Dedifferentiated amniotic fluid mesenchymal stem cell (primary cell): ENCODE results near the gene PHEX.

ENCODE experiments used
- DNase-seq: peaks from one replicate; pipeline ENCODE4 v3.0.0-alpha.2; 2016; ENCODE audit errors: extremely low spot score

PHEX gene

DNA sequence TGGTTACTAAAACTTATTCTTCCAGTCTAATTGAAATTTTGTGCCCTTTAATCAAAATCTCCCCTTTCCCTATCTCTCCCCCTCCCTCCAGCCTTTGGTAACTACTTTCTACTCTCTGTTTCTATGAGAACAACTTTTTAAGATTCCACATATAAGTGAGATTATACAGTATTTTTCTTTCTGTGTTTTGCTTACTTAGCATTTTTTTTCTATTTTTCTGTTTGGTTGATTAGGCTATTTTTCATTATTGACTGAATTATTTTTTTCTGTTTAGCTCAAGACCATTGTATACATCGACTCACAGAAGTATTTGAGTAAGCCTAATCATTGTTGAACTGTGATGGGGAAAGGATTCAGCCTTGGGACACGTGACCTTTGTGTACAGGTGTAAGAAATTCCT, 116.4 kb downstream of the PHEX start:
- no peak for DNase-seq

DNA sequence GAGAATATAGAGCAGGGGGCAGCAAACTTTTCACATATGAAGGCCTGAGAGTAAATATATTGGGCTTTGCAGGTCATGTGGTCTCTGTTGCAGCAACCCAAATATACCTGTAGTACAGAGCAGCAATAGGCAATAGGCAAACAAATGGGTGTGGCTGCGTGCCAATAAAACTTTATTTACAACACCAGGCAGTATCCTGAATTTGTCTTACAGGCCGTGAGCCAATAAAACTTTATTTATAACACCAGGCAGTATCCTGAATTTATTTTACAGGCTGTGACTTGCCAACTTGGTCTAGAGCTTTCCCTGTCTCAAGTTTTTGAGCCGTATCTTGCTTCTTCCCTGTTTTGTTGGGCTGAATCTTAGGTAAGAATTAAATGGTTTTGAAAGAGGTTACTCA, 118.2 kb downstream of the PHEX start:
- no peak for DNase-seq

- DNase-seq, result no peak
Measured at GRCh38 chrX:22155126-22155525, 123.0 kb downstream of the PHEX start.

DNA sequence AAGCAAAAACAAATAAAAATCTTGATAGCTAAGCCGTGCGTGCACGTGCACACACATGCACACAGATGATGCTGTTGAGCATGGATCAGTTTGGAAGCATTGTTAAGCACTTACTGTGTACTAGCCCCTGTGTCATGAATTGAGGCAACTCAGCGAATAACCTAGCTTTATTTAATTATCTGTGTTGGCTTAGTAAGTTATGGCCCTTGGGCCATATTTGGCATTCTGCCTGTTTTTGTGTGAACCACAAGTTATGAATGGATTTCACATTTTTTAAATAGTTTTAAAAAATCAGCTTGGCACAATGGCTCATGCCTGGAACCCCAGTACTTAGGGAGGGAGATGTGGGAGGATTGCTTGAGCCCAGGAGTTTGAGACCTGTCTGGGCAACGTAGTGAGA, 126.9 kb downstream of the PHEX start:
- no peak for DNase-seq

DNA sequence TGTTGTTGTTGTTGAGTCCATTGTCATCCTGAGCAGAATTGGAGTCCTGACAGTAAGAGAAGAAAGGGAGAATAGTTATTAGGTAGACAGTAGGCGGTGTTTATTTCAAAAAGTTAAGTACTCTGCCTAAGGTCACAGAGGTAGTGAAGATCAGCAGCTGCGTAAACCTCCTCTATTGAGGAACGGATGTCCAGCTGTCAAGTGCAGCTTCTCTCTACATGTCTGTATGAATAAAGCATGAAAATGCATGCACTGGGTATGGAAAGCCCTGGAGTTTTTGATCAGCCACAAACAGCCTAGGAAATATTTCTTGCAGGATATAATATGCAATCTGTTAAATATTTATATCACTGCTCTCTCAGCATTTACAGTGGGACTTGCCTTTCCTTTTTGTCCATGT, 131.2 kb downstream of the PHEX start:
- DNase-seq, result no peak

DNA sequence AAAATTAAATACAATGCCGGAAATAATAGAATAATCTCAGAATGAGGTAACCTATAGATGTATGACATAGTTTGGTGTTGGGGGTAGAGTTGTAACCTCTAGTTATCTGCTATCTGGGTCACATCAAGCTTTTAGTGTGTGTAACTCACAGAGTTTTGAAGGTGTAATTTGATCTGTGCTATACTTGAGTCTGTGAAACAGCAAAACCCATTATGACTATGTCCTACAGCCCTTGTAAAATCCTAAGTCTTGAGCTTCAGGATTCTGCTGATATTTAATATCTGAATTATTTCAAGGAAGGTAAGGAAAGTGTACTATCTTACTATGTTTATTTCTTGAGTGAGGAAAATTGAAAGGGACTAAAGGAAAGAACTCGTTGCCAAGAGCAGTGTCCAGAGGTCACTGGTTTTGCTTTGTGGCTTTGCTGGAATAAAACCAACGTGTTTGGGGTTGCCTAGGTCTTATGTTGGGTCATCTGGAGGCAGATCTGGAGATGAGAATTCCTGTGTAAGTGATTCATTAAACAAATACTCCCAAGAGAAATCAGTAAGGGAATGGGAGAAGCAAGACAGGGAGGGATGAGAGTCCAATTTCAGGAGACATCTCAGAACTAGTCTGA, 132.8 kb downstream of the PHEX start:
- no peak for DNase-seq

- DNase-seq, result no peak
Measured at GRCh38 chrX:22165732-22166457, 133.8 kb downstream of the PHEX start.

GRCh38 chrX:22171287-22172060, 139.3 kb downstream of the PHEX start:
- no peak for DNase-seq

GRCh38 chrX:22173966-22174365, 141.8 kb downstream of the PHEX start:
- no peak for DNase-seq

DNA sequence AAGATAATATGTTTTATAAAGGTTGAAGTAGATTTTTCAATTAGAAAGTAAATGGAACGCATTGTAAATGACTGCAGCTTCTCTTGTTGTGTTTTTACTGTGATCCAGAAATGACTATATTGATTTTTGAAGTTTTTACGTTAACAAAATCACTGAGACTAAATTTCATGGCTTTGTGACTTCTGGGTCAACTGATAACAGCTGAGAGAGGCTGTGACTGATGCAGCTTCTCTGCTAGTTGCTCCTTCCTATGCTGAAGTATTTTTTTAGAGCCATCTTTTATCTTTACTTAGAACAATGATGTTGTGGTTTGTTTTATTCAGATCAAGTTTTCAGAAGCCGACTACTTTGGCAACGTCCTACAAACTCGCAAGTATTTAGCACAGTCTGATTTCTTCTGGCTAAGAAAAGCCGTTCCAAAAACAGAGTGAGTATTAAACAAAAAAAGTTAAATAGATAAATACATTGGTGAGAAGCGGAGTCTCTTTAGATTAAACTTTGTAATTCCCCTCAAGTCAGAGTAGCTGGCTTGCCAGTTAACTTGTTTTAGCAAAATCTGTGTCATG, 145.9 kb downstream of the PHEX start:
- no peak for DNase-seq

- DNase-seq, result no peak
Measured at GRCh38 chrX:22184096-22184495, 152.0 kb downstream of the PHEX start.

- no peak for DNase-seq
Measured at GRCh38 chrX:22186165-22186564, 154.0 kb downstream of the PHEX start.

DNA sequence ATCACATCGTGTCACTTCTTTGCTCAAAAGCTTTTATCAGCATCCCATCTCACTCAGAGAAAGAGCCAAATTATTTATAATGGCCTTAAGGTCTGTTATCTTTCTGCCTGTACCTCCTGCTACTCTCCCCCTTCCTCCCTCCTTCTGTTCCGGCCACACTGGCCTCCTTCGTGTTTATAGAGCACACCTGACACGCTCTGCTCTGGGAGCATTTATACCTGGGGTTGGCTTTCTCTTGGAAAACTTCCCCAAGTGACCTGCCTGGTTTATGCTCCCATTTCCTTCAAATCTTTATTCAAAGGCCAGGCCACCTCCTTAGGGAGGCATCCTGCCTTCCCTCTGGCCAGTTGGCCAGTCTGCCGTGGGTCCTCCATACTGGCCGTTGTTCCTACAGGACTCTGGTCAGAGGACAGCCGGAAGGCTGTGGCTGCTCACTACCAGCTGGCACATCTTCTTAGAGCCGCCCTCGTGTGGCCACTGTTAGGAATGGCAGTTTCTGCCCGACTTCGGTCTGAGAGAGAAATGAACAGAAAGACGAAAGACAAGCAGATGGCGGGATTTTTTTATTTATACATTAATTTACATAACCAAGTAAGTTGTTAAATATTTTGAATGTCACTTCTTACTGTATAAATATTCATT, 160.4 kb downstream of the PHEX start:
- peak; percentile 54 for DNase-seq

DNA sequence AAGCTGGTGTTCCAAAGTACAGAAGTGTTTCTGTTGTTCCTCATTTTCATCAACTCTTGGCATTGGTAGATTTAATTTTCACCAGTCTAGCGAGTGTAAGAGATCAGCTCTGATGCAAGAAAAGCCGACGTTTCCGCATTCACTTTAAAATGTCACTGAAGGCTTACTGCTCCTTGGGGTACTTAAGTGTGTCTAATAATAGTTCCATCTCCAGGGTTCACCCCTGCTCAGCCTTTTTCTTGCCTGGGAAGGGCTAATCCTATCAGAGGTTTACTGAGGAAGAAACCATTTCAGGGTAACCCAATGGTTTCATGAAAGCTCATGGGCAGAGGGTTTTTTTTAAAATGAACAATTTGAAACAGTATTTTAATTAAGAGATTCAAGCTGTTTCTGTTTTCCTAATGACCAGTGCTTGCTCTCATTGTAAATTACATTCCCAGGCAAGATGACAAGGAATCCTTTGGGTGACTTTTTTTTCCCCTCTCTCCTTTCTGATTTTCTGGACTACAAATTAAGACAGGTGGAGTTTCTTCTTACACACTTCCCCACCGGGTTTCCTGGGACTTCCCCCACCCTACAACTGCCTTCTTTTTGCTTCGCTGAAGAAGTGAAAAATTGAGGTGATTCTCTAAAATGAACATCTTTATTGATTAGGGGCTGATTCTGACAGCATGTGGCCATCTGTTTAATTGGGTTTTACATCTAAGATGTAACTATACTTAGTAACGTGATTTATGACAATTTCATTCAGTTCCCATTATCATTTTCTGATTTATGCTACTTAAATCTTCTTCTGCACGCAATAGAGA, 161.9 kb downstream of the PHEX start:
- no peak for DNase-seq

GRCh38 chrX:22194660-22194945, 162.5 kb downstream of the PHEX start:
- no peak for DNase-seq

GRCh38 chrX:22196149-22196548, 164.0 kb downstream of the PHEX start:
- peak; percentile 64 for DNase-seq

DNA sequence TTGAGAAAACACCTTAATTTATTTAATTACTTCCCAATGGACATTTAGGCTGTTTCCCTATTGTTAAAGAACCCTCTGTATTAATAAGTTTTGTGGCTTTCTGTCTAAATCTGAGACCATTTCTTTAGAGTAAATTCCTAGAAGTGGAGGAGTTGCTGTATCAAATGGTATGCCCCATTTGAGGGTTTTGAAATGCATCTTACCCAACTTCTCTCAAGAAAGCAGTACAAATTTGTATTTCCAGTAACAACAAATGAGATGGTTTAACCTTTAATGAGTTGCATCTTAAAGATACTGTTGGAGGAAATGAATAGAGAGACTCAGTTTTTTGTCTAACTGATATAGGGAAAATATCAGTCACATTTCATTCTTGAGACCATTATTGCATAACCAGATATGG, 170.1 kb downstream of the PHEX start:
- no peak for DNase-seq

- DNase-seq, result no peak
Measured at GRCh38 chrX:22203186-22203585, 171.1 kb downstream of the PHEX start.

DNA sequence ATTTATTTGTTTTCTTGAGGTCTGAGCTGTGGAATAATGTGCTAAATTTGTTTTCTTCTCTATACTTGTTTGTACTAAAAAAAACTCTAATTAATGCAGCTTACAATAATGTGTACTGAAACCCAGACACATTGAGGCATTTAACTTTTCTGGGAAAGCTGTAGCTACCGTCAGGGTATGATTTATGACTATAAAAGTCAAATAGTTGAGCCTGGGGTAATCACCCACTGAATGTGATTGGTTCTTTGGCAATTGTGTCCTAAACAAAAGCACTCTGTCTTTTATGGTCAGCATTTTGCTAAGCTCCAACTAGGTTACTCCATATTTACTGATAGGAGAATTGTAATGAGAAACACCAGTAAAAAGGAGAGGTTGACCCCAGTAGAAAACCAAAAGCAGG, 174.7 kb downstream of the PHEX start:
- DNase-seq, result no peak

DNA sequence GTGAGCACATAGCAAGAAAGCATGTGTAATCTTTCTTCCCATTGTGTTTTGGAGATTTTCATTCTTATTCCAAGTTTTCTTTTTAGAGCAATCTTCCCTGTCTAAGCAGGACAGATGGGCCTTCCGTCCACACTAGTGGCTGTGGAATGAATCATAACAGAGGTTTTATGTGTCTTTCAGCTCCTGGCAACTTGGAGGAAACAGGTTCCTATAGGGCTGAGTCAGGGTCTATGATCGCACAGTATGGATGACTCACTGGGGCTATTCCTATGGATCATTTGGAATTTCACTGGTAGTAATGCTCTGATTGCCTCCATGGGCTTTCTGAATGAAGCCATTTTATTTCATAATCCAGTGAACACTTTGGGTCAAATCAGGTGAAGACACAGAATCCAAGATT, 188.8 kb downstream of the PHEX start:
- peak; percentile 37 for DNase-seq

- DNase-seq, result no peak
Measured at GRCh38 chrX:22234380-22234779, 202.3 kb downstream of the PHEX start.

- DNase-seq, result no peak
Measured at GRCh38 chrX:22237479-22237878, 205.4 kb downstream of the PHEX start.
